ENCODE results near the gene AGAP1.

AGAP1 gene

DNA sequence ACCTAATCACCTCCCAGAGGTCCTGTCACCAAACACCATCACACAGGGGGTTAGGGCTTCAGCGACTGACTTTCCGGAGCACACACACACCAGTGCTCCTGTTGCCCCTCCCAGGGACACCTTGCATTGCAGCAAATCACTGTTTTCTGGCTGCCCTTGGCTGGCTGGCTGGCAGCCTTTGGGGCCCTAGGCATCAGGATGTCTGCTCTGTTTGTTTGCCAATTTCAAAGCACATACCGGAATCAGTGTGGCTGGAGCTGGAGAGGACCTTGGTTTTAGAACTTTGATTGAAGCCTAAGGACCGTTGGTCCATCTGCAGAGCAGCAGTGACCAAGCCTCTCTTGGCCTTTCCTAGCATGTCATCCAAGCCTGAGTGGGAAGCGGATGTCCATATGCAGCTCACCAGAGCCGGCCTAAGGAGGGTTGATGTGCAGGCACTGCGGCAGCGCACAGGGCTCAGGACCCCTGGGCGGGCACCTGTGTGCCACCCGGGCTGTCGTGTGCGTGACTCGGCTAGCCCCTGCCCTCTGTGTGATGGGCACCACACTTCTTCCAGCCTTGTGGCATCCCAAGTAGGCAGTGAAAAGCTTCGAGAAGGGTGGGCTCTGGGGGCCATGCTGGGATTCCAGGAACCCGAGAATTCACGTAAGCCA lies 612.2 kb downstream of the AGAP1 start:
- no peak for DNase-seq (ENCODE audit: low read depth)

DNA sequence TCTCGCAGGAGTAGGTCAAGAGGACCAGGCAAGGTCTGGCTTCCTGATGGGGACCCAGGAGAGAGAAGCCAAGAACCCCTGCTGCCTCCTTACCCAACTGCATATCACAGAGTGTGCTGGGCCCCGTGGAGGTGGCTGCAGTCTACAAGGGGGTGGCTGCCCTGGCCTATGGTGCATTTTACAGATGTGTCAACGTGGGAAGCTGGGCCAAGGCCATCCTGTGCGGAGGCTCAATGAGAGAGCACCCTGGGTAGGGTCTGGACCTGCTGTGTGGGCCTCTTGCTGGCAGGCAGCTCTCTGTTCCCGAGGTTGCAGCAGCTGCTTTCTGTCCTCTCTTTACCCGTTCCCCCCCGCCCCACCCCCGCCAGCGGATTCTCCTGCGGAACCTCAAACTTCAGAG lies 612.9 kb downstream of the AGAP1 start:
- no peak for DNase-seq (ENCODE audit: low read depth)

DNA sequence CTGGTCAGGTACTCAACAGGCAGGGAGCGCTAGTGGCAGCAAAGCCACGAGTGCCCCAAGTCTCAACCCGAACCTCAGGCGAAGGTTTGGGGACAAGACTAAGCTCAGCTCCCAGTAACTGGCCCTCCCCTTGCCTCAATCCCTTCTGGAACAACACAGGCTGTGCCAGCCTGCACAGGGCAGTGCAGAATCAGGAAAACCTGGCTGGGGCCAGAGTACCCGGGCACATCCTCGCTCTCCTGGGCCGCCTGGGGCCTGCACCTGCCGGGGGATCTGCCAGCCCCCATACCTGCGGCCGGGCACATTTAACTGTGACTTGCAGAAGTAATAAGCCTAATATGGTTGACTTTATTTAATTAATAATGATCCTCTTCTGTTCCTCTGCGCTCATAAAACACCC lies 613.7 kb downstream of the AGAP1 start:
- DNase-seq (ENCODE audit: low read depth), result no peak

DNA sequence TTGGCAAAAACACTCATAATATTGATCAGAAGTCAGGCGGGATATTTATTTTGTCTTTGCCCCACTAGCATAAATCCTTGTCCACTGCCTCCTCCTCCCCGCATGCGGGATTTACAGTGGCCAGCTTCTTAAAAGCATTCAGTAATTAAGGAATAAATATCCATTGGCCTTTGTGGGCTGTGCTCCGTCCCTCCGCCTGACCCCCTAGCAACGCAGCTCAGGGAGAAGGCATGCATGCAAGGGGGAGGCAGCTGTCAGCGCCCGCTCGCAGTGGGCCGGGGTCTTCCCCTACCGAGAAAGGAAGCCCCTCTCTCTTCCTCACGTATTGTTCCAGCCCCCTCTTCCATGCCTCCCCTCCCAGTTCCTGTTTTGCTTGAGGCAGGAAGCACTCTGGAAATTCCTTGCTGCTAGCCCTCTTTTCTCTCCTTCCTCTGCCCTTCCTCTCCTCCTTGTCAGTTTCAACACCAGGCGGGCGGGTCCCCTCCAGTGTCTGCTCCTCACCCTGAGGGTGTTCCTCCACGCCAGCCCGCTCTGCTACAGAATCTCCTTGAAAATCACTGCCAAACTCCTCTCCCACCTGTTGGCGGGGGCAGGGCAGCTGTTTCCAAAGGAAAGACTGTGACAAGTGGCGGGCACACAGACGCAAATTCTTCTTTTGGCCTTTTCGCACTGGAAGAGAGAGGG lies 614.2 kb downstream of the AGAP1 start:
- DNase-seq (ENCODE audit: low read depth), result no peak

DNA sequence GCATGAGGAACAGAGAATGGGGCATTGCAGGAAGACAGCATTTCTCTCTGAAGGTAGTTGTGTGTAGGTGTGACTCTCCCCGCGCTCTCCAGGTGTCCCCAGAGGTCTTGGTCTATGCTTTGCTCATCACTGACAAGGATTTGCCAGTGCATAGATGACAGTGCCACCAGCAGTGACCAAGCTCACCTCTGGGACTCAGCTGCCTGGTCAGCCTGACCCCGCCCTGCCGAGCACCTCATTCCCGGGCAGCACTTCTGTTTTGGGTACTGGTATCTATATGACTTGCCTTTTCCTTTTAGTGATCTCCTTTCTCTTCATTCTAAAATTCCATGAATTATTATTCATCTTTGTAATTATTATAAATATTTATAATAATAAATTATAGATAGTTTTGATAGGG lies 615.2 kb downstream of the AGAP1 start:
- DNase-seq (ENCODE audit: low read depth), result no peak

DNA sequence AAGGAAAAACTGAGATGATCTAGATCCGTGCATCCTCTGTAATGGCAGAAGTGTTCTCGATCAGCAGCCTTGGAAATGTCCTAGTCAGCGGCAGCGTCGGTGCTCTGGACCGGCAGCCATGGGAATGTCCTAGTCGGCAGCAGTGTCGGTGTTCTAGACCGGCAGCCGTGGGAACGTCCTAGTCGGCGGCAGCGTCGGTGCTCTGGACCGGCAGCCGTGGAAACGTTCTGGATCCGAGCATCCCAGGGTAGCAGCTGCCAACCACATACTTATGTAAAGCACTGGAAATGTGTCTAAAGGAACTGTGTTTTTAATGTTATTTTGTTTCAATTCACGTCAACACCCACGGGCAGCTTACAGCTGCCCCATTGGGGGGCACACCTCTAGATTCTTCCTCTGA lies 615.6 kb downstream of the AGAP1 start:
- no peak for DNase-seq (ENCODE audit: low read depth)

DNA sequence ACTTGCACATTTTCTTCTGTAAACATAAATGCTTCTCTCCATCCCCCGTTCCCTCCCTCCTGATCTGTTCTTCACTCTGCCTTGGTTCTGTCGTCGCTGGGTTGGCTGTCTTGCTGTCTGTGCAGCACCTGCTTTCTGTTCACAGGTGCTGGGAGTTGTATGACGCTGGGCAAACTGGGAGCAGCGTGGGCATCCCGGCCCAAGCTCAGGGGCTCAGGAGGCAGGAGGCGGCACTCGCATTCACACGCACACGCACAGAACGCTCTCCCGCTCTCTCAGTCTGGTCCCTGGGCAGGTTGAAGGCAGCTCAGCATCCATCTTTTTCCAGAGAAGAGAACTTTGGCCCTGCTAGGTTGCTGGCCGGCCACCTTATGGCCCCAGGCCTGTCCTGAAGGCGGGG lies 618.6 kb downstream of the AGAP1 start:
- DNase-seq (ENCODE audit: low read depth), result no peak

DNA sequence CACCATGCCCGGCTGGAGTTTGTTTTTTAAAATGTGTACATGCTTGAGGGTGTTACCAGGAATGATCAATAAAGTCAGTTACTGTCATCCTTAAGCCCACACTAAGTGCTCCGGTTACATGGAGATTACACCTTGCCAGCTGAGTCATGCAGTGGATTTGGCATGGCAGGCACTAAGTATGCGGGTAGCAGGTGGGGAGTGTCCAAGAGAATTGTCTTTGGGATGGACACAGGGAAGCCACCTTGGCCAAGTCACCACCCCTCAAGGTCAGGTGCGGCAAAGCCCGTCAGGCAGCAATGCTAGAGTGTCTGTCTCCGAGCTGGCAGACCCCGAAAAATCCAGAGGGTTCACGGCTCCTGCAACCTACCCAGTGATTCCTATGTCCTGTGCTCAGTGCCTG lies 619.6 kb downstream of the AGAP1 start:
- DNase-seq (ENCODE audit: low read depth), result no peak

DNA sequence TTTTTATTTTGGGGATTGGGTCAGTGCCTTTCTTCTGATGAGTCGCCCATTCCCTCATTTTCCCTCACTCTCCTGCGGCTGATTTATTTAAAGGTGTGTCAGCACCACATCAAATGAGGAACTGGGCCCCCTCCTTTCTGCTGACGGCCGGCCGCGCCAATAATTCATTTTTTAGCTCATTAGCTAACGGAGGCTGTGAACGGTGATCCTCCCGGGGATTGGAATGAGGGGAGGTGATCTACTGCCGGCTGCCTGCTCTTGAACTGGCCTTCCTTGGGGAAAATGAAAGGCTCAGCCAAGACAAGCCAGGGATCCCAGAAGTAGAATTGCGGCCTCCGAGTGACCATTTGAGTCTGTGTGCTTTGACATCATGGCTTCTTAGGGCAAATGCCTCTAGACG lies 620.1 kb downstream of the AGAP1 start:
- no peak for DNase-seq (ENCODE audit: low read depth)

DNA sequence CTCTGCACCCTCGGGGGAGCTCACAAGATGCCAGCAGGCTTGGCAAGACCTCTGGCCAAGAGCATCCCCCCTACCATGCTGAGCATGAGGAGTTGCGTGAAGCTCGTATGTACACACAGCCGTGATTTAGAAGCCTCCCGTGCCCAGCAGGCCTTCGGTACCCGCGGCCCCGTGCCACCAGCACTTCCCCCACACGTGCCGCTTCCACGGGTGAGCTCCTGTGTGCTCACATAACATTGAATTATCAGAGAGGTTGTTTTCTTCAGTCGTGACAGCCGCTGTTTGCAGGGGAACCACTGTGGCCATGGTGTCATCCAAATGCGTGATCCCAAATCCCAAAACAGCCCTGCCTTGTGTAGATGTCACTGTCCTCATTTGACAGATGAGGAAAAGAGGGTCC lies 621.1 kb downstream of the AGAP1 start:
- no peak for DNase-seq (ENCODE audit: low read depth)

DNA sequence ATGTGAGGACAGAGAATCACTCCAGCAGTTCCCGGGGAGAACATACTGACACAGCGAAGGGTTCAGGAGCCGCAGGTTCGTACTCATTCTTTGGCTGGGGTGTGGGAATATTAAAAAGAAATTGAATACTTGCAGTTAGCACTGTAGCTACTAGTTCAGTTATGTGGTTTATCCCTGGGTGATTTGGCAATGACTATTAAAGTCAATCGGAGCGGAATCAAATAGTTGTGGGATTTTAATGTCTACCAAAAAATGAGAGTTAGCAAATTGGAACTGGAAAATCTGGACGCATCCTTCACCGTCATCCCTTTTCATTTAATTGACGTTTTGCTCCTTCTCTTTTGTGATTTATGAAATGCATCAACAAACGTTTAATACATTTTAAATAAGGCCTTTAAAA lies 623.6 kb downstream of the AGAP1 start:
- no peak for DNase-seq (ENCODE audit: low read depth)

DNA sequence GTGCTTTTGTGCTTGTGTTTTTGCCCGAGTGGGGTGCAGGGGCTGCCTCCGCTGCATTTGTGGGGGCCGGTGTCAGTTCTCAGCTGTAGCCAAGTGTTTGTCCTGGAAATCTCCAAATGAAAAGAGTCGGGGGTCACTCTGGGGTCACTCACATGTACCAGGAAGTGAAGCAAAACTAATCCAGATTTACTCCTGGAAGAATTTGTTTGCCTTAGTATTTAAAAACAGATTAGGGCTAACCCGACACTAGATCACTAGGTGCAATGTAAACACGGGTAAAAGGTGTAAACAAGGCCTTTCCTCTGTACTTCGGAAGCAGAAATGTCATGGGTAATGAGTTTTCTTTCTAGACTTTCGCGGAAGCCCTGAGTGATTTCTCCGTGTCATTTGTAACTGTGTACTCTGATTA lies 624.0 kb downstream of the AGAP1 start:
- no peak for DNase-seq (ENCODE audit: low read depth)

DNA sequence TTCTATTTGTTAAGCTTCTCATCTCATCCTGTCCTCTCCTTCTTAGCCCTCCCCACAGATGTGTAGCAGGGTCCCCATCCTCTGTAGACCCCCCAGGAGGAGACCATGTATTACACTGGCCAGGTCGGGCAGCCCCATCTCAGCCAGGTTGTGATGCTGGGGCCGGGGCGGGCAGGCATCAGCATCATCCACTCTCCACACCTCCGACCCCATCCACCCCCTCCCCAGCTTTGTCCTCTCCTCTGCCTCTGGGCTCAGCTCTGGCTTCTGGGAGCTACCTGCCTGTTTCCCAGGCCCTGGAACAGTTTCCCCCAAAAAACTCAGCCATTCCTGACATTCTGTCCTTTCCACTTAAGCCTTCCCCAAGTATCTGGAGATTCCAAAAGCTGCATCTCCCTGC lies 625.2 kb downstream of the AGAP1 start:
- DNase-seq (ENCODE audit: low read depth), result no peak

DNA sequence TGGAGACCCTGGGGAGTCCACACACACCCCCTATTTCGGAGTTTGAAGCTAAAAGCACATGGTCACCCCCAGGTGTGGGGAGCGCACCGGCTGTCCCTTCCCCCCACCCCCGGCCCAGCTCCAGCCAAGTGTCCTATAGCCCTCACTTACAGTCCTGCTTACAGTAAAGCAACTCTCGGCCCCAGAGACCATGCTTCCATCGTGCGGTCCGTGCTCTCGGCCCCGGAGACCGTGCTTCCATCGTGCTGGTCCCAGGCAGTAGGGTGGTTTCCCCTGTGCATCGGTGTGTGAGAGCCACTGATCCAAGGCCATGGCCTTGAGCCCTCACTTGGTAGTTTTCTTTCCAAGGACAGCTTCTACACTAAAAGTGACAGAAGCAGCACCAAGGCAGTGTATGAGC lies 625.6 kb downstream of the AGAP1 start:
- DNase-seq (ENCODE audit: low read depth), result no peak

DNA sequence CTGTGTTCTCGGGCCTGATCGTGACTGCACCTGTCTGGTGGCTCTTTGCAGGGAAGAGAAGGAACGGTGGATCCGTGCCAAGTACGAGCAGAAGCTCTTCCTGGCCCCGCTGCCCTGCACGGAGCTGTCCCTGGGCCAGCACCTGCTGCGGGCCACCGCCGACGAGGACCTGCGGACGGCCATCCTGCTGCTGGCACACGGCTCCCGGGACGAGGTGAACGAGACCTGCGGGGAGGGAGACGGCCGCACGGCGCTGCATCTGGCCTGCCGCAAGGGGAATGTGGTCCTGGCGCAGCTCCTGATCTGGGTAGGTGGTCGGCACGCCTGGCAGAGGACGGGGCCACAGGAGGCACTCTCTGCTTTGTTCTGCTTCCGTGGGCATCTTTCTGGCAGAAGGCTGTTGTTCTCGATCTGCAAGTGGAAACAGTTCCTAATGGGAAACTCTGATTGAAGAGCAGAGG lies 626.3 kb downstream of the AGAP1 start:
- no peak for DNase-seq (ENCODE audit: low read depth)

DNA sequence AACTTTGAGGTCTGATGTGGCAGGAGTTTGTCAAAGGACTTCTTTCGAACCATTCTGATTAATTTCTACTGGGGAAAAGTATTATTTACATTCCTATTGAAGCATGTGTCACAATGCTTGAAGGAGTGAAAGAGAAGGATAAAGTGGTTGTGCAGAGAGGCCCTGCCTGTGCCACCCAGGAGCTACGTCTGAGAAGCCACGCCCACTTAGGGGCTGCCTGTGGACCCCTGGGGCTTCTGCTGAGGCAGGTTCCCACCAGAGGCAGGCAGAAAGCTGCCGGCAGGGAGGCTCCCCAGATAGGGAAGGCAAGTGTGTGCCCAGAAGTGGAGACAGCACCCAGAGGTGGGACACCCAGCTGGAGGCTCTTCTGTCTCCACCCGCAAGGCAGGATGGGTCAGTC lies 627.0 kb downstream of the AGAP1 start:
- DNase-seq (ENCODE audit: low read depth), result no peak

DNA sequence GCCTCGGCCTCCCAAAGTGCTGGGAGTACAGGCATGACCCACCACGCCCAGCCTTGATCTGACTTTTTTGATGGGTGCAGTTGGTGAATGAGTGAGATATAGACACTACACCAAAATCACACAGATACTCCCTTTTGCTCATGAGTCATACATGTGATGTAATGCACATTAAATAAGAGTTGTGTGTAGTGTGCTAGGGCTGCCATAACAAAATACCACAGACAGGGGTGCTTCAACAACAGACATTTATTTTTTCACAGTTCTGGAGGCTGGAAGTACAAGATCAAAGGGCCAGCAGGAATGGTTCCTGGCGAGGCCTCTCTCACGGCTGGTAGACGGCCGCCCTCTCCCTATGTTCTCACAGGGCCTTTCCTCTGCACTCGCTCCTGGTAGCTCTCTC lies 627.7 kb downstream of the AGAP1 start:
- DNase-seq (ENCODE audit: low read depth), result no peak

DNA sequence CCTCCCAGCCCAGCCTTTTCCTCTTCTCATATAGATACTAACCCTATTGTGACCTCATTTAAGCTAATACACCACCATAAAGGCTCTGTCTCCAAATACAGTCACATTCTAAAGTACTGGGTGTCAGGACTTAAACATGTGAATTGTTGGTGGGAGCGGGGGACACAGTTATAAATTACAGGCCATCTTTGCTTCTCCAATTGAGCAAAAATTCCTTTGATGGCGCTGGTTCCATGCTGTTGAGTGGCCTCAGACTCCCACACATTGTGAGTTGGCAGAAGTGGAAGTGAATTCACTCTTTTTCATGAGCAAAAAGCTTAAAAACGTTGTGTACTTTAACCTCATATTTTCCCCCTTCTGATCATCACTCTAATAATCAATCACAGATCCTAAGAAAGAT lies 628.4 kb downstream of the AGAP1 start:
- no peak for DNase-seq (ENCODE audit: low read depth)

DNA sequence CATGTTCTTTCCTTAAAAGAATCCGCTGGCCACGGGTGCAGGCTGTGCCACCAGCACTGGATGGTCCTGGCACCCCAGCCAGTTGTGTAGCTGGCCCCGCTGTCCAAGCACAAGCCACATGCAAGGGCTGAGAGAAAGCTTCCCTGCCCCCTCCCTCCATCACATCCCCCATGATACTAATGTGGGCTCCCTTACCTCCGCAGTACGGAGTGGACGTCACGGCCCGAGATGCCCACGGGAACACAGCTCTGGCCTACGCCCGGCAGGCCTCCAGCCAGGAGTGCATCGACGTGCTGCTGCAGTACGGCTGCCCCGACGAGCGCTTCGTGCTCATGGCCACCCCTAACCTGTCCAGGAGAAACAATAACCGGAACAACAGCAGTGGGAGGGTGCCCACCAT lies 629.9 kb downstream of the AGAP1 start:
- DNase-seq (ENCODE audit: low read depth), result no peak

DNA sequence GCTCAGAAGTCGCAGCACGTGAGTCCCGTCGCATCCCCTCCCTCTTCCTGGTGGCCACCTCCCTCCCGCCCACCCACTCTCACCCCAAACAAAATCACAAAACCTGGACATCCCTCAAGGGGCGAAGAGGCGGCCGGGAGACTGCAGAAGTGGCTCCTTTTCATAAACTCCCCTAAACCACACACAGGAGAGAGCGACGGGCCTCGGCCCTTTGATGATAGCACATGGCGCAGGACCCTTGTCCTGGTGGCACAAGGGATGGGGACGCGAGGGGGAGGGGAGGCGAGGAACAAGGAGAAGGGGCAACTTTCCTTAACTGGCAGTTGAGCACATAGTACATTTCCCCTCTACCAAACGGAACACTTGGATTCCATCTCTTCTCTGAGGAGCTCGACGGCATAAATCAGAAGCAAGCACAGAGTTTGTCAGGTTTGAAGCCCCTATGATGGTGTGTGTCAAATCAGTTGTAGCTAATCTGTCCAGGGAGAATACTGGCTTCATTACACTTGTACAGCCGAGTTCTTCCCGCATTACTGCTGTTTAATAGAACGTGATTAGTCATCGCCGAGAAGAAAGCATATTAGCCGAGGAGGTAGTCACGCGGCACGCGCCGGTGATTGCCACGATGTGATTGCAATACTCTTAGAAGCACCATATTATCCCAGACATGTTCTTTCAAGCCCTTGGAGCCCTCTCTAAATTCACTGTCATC lies 630.5 kb downstream of the AGAP1 start:
- DNase-seq (ENCODE audit: low read depth), result no peak

DNA sequence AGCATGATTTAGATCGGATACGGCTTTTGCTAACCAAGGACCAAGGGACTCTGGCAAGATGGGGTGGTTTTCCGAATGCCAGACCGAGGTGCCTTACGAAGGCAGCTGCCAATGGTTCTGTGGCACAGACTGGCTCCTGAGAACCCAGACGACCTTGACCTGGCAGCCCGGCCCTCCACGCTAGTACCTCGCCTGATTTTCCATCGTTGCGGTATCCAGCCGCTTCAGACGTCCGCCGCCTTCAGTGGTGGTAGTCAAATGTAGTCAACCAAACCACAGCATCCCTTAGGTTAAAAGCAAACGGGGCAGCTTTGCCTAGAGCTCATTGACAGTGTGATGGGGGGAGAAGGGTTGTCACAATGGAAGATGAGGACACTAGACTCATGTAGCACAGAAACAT lies 631.7 kb downstream of the AGAP1 start:
- no peak for DNase-seq (ENCODE audit: low read depth)

DNA sequence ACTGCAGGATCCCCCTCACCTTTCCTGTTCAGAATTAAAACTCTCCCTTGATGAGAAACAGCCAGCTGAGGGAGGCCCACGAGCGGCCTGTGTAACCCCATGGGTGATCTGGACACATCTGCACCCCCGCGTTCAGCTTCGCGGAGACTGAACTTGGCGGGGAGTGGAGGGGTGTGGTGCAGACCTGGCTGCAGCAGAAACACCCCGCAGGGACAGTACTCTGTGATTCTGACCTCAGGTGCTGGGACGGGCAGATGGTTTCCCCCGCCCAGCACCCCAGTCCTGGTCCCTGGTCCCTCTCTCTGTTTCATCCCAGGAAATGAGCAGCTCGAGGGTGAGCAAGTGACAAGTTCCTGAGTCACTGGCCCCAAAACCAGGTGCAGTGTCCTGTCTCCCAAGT lies 633.2 kb downstream of the AGAP1 start:
- DNase-seq (ENCODE audit: low read depth), result no peak

DNA sequence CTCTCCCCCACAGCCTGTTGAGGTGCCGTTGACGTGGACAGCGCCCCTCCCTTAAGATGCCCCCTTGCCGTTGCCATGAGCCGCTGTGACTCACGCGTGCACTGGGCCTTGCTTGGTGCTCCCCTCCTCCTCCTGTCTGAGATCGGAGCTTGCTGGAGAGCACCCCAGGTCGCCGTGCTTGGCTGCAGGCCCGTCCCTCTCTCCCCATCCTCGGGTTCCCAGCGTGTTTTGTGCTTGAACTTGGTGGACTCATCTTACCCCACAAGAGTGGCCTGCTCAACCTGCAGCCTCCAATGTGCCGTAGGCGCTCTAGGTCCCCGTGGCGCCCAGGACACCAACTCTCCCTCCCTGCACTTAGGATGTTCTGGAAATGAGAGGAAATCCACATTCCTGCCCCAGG lies 634.5 kb downstream of the AGAP1 start:
- no peak for DNase-seq (ENCODE audit: low read depth)

DNA sequence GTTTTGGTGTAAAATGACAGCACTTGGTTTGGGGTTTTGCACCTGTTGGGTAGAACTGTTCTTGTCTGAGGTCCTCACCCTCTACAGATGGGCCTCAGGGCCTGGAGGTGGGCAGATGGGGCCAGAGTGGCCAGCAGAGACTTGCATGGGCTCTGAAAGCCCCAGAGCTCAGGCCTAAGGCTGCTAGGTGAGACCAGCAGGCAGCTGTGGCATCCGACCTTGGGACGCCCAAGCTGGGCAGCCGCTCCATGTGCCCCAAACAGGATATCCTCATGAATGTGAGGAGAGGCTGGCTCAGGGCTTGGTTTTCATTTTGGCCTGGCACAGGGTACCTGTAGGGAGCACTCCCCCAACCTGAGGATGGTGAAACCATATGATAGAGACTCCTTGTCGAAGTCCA lies 636.1 kb downstream of the AGAP1 start:
- no peak for DNase-seq (ENCODE audit: low read depth)

All from activated T-cell treated with anti-CD3 and anti-CD28 coated beads for 1 hour (primary cell).